ENCODE measurements around the gene CBX8.

Gene CBX8

DNA sequence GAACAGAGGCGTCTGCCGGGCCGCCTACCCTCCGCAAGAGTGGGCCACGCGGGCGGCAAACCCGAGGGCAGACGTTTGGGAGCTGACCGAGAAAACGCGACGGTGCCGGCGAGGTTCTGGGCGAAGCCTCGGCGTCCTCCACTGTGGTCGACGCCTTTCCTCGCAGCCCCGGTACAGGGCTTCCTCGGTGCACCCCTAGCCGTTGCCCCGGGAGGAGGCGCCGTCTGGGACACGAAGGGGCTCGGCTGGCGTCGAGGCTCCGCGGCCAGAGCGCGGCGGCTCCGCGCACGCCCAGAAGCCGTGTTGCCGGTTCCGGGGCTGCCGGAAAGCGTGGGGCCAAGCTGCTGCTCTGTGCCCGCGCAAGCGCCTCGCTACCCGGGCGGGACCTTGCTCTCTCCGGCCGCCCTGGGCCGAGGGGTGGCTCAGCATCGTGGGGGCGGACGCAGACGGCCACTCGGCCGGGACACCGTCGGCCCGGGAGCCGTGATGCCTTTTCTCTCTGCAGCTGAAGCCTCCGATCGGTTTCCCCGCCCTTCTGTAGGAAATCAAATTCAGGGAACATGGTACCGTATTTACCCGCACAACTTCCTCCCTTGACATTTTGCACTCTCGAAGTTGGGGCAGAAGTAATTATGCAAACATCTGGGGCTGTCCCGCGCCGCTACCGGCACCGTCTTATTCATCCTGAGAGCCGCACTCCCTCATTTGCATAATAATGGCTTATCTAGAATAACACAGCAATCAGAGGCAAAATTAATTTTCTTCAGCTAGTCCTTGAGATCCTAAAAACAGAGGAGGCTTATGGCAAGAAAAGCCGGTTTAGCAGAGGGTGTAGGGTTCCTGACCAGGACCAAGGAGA, 7.3 kb upstream of the CBX8 start:
- peak; percentile 76 for DNase-seq

DNA sequence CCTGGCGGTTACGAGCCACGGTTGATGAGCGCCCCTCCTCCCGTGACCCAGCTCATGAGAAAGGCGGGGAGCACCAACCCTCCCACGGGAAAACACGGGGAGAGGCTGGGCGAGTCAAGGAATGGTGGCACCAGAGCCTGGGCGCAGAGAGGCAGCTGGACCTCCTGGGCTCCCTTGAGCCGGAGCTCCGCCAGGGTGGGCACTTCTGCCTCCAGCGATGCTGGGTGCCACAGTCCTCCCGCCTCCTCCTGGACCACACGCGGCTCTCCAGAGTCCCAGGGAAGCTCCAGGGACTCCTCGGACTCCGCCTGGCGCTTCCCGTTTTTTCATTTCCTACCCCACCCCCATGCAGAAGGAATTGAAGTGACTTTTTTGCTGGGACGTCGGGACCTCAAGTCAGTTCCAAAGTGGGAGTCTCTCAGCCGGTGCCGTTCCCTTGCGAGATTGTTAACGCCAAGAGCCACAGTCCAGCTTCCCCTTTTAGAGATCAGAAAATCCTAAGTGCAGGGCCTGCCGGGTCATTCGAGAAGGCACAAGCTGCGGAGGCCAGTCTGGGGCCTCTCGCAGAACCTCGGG, 6.6 kb upstream of the CBX8 start:
- no peak for DNase-seq

GRCh38 chr17:79802736-79803420, 6.0 kb upstream of the CBX8 start:
- no peak for DNase-seq

DNA sequence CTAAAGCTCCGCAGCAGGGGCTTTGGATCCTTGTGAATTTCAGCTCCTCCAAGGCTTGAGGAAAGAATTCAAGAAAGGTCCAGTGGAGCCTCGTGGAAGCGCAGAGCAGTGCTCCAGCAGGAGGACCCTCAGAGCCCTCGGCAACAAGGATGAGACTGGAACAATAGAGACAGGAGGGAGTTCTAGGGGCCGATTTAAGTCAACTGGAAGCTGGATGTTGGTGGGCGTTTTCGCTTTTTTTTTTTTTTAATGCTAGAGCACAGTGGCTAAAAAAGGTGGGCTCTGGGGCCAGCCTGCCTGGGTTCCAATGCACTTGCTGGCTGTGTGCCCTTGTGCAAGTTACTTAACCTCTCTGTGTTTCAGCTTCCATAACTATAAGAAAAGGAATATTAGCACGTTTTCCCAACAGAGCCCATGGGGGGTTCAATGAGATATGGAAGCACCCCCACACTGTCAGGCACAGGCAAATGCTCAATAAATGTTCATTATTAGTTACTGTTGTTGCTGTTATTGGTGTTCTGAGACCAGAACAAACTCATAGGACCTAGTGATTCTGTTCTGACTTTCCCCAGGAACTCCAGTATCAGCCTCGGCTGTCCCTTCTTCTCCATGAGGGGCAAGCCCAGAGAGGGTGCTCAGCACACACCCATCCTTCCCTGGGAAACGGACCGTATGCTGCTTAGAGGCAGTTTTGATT, 5.3 kb upstream of the CBX8 start:
- DNase-seq: no peak

DNA sequence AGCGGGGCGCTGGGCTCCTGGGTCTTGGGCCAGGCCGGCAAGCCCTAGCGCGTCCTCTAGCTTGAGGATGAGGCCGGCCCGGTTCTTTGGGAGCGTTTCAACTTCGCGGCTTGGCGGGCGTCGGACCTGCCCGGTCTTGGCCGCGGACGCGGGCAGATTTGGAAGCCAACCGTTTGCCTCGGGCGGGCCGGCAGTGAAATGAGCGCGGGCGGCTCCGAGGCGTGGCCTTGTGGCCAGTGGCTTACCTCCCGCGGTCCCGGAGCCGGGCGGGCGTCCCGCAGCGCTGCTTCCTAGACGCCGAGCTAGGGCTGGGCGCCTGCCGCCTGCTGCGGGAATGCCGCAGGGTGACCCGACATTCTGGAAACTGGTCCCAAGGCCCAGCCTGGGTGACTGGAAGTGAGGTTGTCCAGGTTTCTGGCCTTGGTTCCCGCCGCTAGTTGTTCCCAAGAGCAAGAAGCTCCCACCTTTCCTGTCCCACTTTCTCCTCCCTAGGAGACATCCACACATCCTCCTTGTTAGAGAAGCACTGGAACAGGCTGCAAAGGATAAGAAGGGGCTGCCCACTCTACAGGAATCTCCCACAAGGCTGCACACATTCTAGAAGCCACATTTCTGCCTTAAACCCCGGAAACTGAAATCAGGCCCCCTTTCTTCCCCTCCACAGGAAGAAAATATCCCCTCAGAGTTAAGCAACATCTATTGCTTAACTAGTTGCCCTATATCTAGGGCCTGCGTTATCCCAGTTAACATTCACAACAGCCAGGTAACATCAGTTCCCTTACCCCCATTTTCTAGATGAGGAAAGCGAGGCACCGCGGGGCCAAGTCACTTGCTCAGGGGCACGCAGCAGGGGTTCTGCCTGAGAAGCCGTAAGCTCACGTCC, 4.5 kb upstream of the CBX8 start:
- DNase-seq: no peak

GRCh38 chr17:79800325-79801155, 3.7 kb upstream of the CBX8 start:
- peak; percentile 44 for DNase-seq

DNA sequence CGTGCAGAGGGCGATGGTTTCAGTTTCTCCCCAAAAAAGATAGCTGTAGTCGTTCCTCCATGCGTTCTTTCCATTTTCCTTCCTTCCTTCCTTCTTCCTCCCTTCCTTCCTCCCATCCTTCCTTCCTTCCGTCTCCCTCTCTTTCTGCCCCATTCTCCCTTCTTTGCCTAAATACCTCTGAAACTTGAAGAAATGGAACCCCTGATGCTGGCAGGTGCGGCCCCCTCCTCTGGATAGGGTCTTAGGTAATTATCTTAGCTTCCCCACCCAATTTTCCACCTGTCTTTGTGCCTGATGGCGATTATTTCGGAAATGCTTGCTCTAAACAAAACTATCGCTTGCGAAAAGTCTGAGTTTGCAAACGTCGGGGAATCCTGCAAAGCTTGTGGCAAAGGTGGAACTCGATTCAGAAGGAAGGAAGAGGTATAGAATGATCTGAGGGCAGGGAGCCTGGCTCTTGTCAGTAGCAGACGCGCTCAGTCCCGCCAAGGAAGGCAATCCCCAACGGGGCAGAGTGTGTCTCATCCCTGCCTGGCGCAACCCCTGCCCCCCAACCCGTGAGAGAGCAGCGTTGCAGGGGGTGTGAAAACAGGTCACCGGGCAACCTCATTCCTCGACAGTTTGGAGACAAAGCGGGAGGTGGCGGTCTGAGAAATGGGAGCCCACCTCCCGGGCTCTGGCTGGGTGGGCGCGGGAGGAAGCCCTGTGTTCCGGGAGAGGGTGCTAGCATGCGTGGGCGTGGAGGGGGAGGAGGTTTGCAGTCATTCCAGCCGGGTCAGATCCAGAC, 2.9 kb upstream of the CBX8 start:
- DNase-seq: no peak

DNA sequence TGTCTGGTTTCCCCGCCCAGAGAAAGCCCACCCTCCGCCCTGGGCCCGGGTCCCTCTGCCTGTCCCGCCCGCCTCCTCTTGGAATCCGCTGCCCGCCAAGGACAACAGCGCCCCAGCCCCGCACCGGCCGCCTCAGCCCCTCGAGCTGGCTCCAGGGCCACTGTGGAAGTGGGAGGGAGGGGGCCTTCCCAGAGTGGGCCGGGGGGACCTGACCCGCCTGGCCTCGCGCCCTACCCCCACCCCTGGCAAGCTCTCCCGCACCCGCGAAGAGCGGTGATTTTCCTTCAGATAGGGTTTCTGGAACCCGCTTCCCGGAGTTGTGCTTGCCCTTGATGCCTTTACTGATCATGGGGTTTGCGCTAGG, 2.3 kb upstream of the CBX8 start:
- DNase-seq: no peak

DNA sequence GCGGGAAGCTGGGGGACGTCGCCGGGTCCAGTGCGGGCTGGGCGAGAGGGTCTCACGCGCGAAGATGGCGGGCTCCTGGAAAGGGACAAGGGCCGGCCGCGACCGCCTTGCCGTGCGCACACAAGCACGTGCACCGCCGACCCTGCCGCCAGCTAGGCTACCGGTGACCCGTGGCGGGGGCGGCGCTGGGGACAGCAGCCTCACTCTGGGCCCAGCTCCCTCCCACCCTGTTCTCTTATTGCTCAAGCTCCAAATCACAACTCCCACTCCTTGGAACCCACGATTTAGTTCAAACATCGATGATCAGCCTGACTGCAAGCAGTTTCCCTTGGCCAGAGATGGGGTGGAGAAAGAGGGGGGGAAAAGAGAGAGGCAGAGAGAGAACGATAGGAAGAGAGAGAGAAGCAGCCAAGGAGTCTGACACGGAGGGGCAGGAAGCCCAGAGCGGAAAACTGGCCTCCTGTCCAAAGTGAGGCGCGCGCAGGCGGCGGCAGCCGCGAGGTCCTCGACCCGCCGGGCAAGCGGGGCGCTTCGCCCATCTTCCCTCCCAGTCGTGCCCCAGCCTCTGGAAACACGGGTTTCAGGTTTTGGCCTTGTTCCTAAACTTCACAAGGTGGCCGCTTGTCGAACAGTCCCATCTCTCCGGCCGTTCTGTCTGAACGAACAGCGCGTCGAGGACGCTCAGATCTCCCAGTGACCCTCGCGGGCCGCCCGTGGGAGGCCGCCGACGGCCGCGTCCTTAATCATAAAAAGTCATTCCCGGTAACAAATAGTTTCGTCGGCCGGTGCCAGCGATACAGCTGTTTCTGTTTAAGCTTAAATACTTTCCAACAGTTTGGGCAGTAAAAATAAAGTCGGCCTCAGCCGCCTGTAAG, 1.7 kb upstream of the CBX8 start:
- no peak for DNase-seq

GRCh38 chr17:79797492-79798298, 818 bp upstream of the CBX8 start:
- no peak for DNase-seq

DNA sequence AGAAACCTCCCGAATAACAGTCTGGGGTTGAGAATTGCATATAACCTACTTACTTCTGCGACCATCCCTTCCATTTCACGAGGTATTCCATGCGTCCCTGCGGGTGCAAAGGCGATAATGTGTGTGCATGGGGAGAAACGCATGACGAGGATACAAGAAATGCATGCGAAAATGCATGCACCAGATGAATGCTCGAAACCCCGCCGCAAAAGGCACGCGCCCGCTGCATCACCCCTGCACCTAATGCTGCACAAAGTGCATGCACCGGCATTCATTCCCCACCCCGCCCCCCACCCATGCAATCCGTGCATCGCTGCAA, 474 bp downstream of the CBX8 start:
- DNase-seq: no peak

GRCh38 chr17:79795795-79796443, 958 bp downstream of the CBX8 start:
- DNase-seq: no peak

DNA sequence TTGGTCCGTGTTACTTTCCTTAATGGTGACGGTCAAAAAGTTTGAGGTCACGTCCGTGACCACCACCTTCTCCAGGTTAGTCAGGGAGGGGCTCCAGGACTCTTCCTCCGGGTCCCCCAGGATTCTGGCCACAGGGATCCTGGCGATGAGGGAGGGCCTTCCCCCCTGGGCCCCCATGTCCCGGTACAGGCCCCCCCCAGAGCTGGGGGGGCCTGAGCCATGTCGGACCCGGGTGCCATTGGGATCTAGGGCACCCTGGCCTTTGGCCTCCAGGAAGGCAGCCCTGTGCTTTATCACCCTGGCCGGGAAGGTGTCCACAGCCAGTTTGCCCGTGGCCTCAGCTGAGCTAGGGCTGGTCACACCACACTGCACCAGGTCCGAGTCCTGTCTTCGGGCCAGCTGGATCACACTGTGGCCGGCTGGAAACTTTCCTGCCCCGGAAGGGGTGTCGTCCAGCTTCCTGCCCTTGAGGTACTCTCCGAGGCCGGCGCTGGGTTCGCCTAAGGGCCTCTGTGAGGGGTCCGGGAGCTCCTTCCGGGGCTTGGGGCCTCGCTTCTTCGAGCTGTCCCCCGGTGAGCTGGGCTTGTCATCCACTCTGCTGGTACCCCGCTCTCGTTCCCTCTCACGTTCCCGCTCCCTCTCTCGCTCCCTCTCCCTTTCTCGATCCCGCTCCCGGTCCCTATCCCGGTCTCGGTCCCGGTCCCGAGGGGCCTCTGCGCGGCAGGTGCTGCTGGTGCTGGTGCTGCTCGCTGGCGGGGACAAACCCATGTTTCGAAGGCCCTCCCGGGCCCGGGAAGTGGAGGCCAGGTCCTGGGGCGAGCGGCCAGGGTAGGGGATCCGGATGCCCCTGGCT, 2.0 kb downstream of the CBX8 start:
- DNase-seq: no peak

DNA sequence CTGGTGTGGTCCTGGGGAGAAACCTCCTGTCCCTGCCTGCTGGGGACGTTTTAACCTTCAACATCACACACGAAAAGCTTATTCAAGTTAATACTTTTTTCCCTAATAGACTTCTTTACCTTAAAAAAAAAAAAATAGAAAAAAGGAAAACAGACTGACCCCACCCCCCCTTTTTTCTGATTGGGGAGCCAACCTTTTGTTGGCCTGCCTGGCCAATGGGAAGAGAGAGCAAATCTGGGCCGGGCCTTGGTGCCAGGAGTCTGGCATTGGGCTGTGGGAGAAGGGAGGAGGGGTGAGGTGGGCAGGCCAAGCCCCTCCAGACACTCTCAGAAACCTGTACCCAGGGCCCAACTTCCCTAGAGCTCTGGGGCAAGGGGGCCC, 3.0 kb downstream of the CBX8 start:
- DNase-seq: no peak

- DNase-seq: no peak
Measured at GRCh38 chr17:79792984-79793923, 3.6 kb downstream of the CBX8 start.

GRCh38 chr17:79792341-79792871, 4.5 kb downstream of the CBX8 start:
- no peak for DNase-seq
